ENCODE measurements around the gene HUS1B. TPM values are rescaled to one million over a fixed set of nuclear protein-coding genes. Genes with fewer than 3 reads are reported as not detected.

The HUS1B gene
- total RNA-seq, 1 donor from 2014 or later, result 1.1 TPM

- peaks cover 9% of the 10 kb centered on the region for H3K36me3 Mint-ChIP-seq (ENCODE audit: unreplicated experiment)
- peaks cover 7% of the 10 kb centered on the region for H3K27me3 Mint-ChIP-seq (ENCODE audit: unreplicated experiment)
- peaks cover 6% of the 10 kb centered on the region for H3K9me3 Mint-ChIP-seq (ENCODE audit: unreplicated experiment)
- H3K4me1 Mint-ChIP-seq (ENCODE audit: low read depth, unreplicated experiment), result peaks cover 40% of the 10 kb centered on the region
- no peak overlapping the region for H3K4me3 Mint-ChIP-seq (ENCODE audit: unreplicated experiment)
- no peak for TF ChIP-seq CTCF (IDR thresholded peaks at IDR 0.05; ENCODE audit: partially characterized antibody, unreplicated experiment)
- no peak overlapping the region for H3K27ac Mint-ChIP-seq (ENCODE audit: unreplicated experiment)
- DNase-seq, result no peak
These were observed 22.4 kb upstream of the HUS1B start for GRCh38 chr6:679282-679681.

GRCh38 chr6:678520-678919, 21.6 kb upstream of the HUS1B start:
- H3K27ac Mint-ChIP-seq (ENCODE audit: unreplicated experiment), result no peak overlapping the region
- DNase-seq, result no peak
- peaks cover 33% of the 10 kb centered on the region for H3K4me1 Mint-ChIP-seq (ENCODE audit: low read depth, unreplicated experiment)
- H3K9me3 Mint-ChIP-seq (ENCODE audit: unreplicated experiment), result peaks cover 3% of the 10 kb centered on the region
- H3K27me3 Mint-ChIP-seq (ENCODE audit: unreplicated experiment), result peaks cover 2% of the 10 kb centered on the region
- TF ChIP-seq CTCF (IDR thresholded peaks at IDR 0.05; ENCODE audit: partially characterized antibody, unreplicated experiment), result no peak
- H3K36me3 Mint-ChIP-seq (ENCODE audit: unreplicated experiment), result peaks cover 9% of the 10 kb centered on the region
- H3K4me3 Mint-ChIP-seq (ENCODE audit: unreplicated experiment), result no peak overlapping the region

- no peak for TF ChIP-seq CTCF (IDR thresholded peaks at IDR 0.05; ENCODE audit: partially characterized antibody, unreplicated experiment)
- no peak overlapping the region for H3K27ac Mint-ChIP-seq (ENCODE audit: unreplicated experiment)
- no peak for DNase-seq
- H3K36me3 Mint-ChIP-seq (ENCODE audit: unreplicated experiment), result peaks cover 9% of the 10 kb centered on the region
- no peak overlapping the region for H3K4me3 Mint-ChIP-seq (ENCODE audit: unreplicated experiment)
- peaks cover 3% of the 10 kb centered on the region for H3K9me3 Mint-ChIP-seq (ENCODE audit: unreplicated experiment)
- peaks cover 2% of the 10 kb centered on the region for H3K27me3 Mint-ChIP-seq (ENCODE audit: unreplicated experiment)
- peaks cover 30% of the 10 kb centered on the region for H3K4me1 Mint-ChIP-seq (ENCODE audit: low read depth, unreplicated experiment)
These were observed 21.0 kb upstream of the HUS1B start for GRCh38 chr6:677919-678318.

GRCh38 chr6:674956-675355, 18.1 kb upstream of the HUS1B start:
- H3K36me3 Mint-ChIP-seq (ENCODE audit: unreplicated experiment), result peaks cover 20% of the 10 kb centered on the region
- H3K9me3 Mint-ChIP-seq (ENCODE audit: unreplicated experiment), result peaks cover 8% of the 10 kb centered on the region
- H3K4me1 Mint-ChIP-seq (ENCODE audit: low read depth, unreplicated experiment), result peaks cover 13% of the 10 kb centered on the region
- no peak for TF ChIP-seq CTCF (IDR thresholded peaks at IDR 0.05; ENCODE audit: partially characterized antibody, unreplicated experiment)
- peak overlapping the region; percentile 25 for H3K27ac Mint-ChIP-seq (ENCODE audit: unreplicated experiment)
- no peak overlapping the region for H3K4me3 Mint-ChIP-seq (ENCODE audit: unreplicated experiment)
- DNase-seq, result no peak
- peaks cover 2% of the 10 kb centered on the region for H3K27me3 Mint-ChIP-seq (ENCODE audit: unreplicated experiment)

- H3K36me3 Mint-ChIP-seq (ENCODE audit: unreplicated experiment), result peaks cover 20% of the 10 kb centered on the region
- H3K9me3 Mint-ChIP-seq (ENCODE audit: unreplicated experiment), result peaks cover 8% of the 10 kb centered on the region
- no peak overlapping the region for H3K4me3 Mint-ChIP-seq (ENCODE audit: unreplicated experiment)
- peaks cover 10% of the 10 kb centered on the region for H3K4me1 Mint-ChIP-seq (ENCODE audit: low read depth, unreplicated experiment)
- no peak overlapping the region for H3K27ac Mint-ChIP-seq (ENCODE audit: unreplicated experiment)
- peaks cover 2% of the 10 kb centered on the region for H3K27me3 Mint-ChIP-seq (ENCODE audit: unreplicated experiment)
- no peak for DNase-seq
- TF ChIP-seq CTCF (IDR thresholded peaks at IDR 0.05; ENCODE audit: partially characterized antibody, unreplicated experiment), result no peak
These were observed 17.5 kb upstream of the HUS1B start for GRCh38 chr6:674406-674805.

Measured in glutamatergic neuron (in vitro differentiated cells).